ENCODE results near the gene CDKL1.

DNA sequence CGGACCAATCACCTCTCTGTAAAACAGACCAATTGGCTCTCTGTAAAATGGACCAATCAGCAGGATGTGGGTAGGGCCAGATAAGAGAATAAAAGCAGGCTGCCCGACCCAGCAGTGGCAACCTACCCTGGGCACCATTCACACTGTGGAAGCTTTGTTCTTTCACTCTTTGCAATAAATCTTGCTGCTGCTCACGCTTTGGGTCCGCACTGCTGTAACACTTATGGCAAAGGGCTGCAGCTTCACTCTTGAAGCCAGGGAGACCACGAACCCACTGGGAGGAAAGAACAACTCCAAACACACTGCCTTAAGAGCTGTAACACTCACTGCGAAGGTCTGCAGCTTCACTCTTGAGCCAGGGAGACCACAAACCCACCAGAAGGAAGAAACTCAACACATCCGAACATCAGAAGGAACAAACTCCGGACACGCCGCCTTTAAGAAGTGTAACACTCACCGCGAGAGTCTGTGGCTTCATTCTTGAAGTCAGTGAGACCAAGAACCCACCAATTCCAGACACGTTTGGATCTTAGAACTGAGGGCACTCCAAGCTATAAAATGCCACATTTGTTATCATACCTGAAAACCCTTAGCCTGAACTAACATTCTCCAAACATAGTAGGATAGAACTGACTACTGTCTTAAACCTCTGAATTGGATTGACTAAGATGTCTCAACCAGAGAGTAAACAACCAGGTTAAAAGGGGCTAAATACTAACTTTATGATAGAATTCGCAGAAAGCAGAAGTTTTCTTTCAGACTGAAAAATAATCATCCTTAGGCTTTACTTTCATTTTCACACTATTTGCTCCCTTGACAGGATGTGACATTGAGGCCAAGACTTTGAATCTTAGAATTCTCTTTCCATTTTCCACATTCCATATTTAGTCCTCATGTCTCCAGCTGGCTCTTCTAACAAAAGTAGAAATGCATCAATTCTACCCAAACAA lies 33.6 kb downstream of the CDKL1 start:
- TF ChIP-seq EZH2 (IDR thresholded peaks at IDR 0.05; ENCODE audit: low read length): no peak
- TF ChIP-seq CTCF (optimal IDR thresholded peaks at IDR 0.05 in 1 of 3, IDR thresholded peaks at IDR 0.05 in 1 of 3, conservative IDR thresholded peaks at IDR 0.05 in 1 of 3; ENCODE audit: extremely low read depth in 1 of 3, insufficient read depth in 2 of 3, low read length in 3 of 3): no peak

All from keratinocyte (primary cell).